Transverse colon (tissue), 4 donors: ENCODE measurements around the gene CEND1. TPM values are rescaled to one million over a fixed set of nuclear protein-coding genes. Genes with fewer than 3 reads are reported as not detected.

Experiments
- DNase-seq: peaks from one replicate; pipeline ENCODE4 v3.0.0-alpha.2; 2019
- H3K27ac ChIP-seq, 4 donors: fragments of 200-600 bp; sonication (generic); 2 replicates each; pipeline ENCODE4 v1.5.1; 2016 to 2018; ENCODE audit warnings: inconsistent platforms in 4 of 4
- H3K27me3 ChIP-seq: fragments of 200-600 bp; sonication (generic); 2 replicates; pipeline ENCODE4 v1.5.1; 2017; ENCODE audit warnings: inconsistent platforms
- H3K36me3 ChIP-seq, 4 donors: fragments of 200-600 bp; sonication (generic); 2 replicates each; pipeline ENCODE4 v1.5.1; 2017 to 2019; ENCODE audit warnings: inconsistent platforms in 4 of 4
- H3K4me1 ChIP-seq, 4 donors: fragments of 200-600 bp; sonication (generic); 2 replicates each; pipeline ENCODE4 v1.5.1; 2017 to 2020; ENCODE audit warnings: inconsistent platforms in 4 of 4
- H3K4me3 ChIP-seq, 4 donors: fragments of 200-600 bp; sonication (generic); 1 replicate in 1 of 4; 2 replicates in 3 of 4; pipeline versions ENCODE4 v1.5.1 to v1.6.1; 2017 to 2019; ENCODE audit warnings: inconsistent platforms in 4 of 4
- H3K9me3 ChIP-seq, 2 donors: fragments of 200-600 bp; sonication (generic); 2 replicates each; pipeline ENCODE4 v1.5.1; 2017 to 2019; ENCODE audit warnings: inconsistent platforms in 2 of 2
- EP300 ChIP-seq: sonication (generic); formaldehyde crosslinking; IDR thresholded peaks from one replicate; pipeline ENCODE4 v1.6.1; 2017; ENCODE audit warnings: antibody characterized with exemption, low read depth
- POLR2A ChIP-seq: fragments of 450-650 bp; IDR thresholded peaks from one replicate; pipeline ENCODE4 v1.6.1; 2016; ENCODE audit warnings: antibody characterized with exemption, mild to moderate bottlenecking, moderate library complexity
- POLR2AphosphoS5 ChIP-seq, 3 donors: sonication (generic); formaldehyde crosslinking; IDR thresholded peaks; one replicate each; pipeline ENCODE4 v1.6.1; 2016; ENCODE audit warnings: antibody characterized with exemption in 3 of 3
- WGBS, 2 donors: methylation state at CpG; one replicate each; pipeline ENCODE4 v1.1.5; 2018; ENCODE audit warnings: low coverage in 1 of 2; 5-methylcytosine and 5-hydroxymethylcytosine counted together
- in situ Hi-C, 4 donors: fragments of 200-750 bp; cut with MboI; loops; one replicate each; pipeline versions ENCODE4 v1.15.0 to v1.15.1; 2017; ENCODE audit warnings: low sequenced_read_pairs in 3 of 4, low pct_ligation_motif_present in 1 of 4, low pct_unique_long_range_greater_than_20kb in 1 of 4
- intact Hi-C: fragments of 100-400 bp; cut with DNase I; formaldehyde crosslinking; loops from one replicate; pipeline ENCODE4 v1.15.1; 2023; ENCODE audit warnings: low total_unique reads
- total RNA-seq, 4 donors: library from RNA; depleted of rRNA; stranded (reverse); fragments of >200 nt; gene quantifications; one replicate each; pipeline ENCODE4 v1.1.0, GENCODE V29; 2016
- TF ChIP-seq, protein P1 (sequence below), 5 experiments: fragments of 200-600 bp in 3 of 5; fragments of 450-650 bp in 2 of 5; sonication (generic) in 3 of 5; IDR thresholded peaks; 1 replicate in 2 of 5; 2 replicates in 3 of 5; pipeline ENCODE4 v1.5.1; 2016 to 2017; ENCODE audit warnings: antibody characterized with exemption in 5 of 5, inconsistent platforms in 3 of 5, mild to moderate bottlenecking in 2 of 5, moderate library complexity in 1 of 5

Gene CEND1
- total RNA-seq, 4 donors from 2014 or later = 0.79 to 1.2 TPM; not detected in 2

DNA sequence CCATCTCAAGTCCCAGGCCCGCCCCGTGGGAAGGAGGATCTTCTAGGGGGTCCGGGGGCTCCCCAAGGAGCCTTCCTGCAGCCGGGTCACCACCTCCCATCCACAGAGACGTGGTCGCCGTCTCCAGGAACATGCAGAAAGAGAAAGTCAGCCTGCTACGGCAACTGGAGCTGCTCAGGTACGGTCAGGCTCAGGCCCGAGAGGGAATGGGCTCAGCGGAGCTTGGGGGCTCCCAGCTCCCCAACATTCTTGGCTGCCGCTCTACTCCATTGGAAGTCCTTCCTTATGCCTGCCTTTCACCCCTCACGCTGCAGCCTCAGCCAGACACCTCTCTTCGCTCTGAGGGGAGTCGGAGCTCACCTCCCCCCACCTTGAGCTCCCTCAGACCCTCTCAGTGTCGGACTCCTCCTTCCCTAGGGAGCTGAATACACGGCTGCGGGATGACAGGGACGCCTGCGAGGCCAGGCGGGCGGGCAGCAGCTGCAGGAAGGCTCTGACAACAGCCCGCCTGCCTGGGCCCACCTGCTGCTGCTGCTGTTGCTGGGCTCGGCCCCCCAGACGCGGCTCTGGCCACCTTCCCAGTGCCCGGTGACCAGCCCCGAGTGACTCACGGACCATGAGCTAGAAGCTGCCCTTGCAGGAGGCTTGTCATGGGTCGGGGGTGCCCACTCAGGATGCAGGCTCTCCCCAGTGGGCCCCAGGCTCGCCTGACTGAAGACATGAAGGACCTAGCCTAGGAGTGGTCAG, 41.4 kb upstream of the CEND1 start:
- H3K36me3 ChIP-seq = no peaks in the 10 kb centered on the region
- no peaks in the 10 kb centered on the region for H3K9me3 ChIP-seq
- H3K27ac ChIP-seq = no peak overlapping the region
- peaks cover 47 to 88% (median 75%) of the 10 kb centered on the region in 4 donors for H3K4me1 ChIP-seq
- 66% methylated on average over 24 of the region's 31 CpGs; no CpG with 5 or more reads in 1 of the 2 donors for WGBS, 2 donors
- DNase-seq = no peak
- intact Hi-C loops = no loop called here
- in situ Hi-C loops = no loop called here
- H3K4me3 ChIP-seq = peak overlapping the region in 2 of 4 donors; percentile 33 to 43
- TF ChIP-seq POLR2AphosphoS5 (IDR thresholded peaks at IDR 0.05) (no peak), EP300 (no peak), POLR2A (no peak)
- TF ChIP-seq, protein P1, sequence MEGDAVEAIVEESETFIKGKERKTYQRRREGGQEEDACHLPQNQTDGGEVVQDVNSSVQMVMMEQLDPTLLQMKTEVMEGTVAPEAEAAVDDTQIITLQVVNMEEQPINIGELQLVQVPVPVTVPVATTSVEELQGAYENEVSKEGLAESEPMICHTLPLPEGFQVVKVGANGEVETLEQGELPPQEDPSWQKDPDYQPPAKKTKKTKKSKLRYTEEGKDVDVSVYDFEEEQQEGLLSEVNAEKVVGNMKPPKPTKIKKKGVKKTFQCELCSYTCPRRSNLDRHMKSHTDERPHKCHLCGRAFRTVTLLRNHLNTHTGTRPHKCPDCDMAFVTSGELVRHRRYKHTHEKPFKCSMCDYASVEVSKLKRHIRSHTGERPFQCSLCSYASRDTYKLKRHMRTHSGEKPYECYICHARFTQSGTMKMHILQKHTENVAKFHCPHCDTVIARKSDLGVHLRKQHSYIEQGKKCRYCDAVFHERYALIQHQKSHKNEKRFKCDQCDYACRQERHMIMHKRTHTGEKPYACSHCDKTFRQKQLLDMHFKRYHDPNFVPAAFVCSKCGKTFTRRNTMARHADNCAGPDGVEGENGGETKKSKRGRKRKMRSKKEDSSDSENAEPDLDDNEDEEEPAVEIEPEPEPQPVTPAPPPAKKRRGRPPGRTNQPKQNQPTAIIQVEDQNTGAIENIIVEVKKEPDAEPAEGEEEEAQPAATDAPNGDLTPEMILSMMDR (IDR thresholded peaks at IDR 0.05) = no peak
- peaks cover 57% of the 10 kb centered on the region for H3K27me3 ChIP-seq

- 11% methylated on average over 45 of the region's 78 CpGs; no CpG with 5 or more reads in 1 of the 2 donors for WGBS, 2 donors
- in situ Hi-C loops (no loop called here), intact Hi-C loops (loop anchor here (1.0 kb wide), 1 partner anchor 28 kb away; no protein-coding TSS in a partner anchor)
- peaks cover 47 to 89% (median 81%) of the 10 kb centered on the region in 4 donors for H3K4me1 ChIP-seq
- DNase-seq = peak; percentile 84
- peaks cover 65% of the 10 kb centered on the region for H3K27me3 ChIP-seq
- H3K36me3 ChIP-seq = no peaks in the 10 kb centered on the region
- H3K9me3 ChIP-seq = no peaks in the 10 kb centered on the region
- TF ChIP-seq EP300 = no peak
- TF ChIP-seq, protein P1 (IDR thresholded peaks at IDR 0.05) = no peak
- peak in 1 of 3 donors; percentile 74 for TF ChIP-seq POLR2AphosphoS5 (IDR thresholded peaks at IDR 0.05)
- TF ChIP-seq POLR2A = no peak
- H3K4me3 ChIP-seq = peak overlapping the region in 2 of 4 donors; percentile 33 to 43
- peak overlapping the region; percentile 16 to 95 (median 92) for H3K27ac ChIP-seq
These were observed 40.6 kb upstream of the CEND1 start for GRCh38 chr11:830295-831117.

DNA sequence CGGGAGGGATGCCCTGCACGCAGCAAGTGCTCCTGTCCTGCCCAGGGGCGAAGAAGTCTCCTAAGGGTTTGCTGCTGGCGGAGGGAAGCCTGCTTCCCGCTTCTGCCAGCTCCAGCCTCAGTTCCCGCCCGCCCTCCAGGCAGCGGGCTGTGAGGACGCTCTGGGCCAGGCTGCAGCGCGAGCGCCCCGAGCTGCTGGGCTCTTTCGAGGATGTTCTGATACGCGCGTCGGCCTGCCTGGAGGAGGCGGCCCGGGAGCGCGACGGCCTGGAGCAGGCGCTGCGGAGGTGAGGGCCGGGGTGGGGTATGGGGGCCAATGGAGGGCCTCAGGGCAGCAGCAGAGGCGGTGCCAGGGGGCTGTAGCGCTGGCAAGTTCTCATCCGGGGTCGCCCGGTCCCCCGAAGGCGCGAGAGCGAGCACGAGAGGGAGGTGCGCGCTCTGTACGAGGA, 40.0 kb upstream of the CEND1 start:
- TF ChIP-seq POLR2AphosphoS5 (IDR thresholded peaks at IDR 0.05) = peak in 1 of 3 donors; percentile 65
- TF ChIP-seq EP300 = no peak
- TF ChIP-seq POLR2A = no peak
- intact Hi-C loops = loop anchor here (1.0 kb wide), 1 partner anchor 28 kb away; no protein-coding TSS in a partner anchor
- Histone ChIP-seq H3K36me3 (peaks cover 0 to 4% (median 0%) of the 10 kb centered on the region in 4 donors), H3K4me3 (peak overlapping the region in 3 of 4 donors; percentile 6 to 43 (median 33)), H3K27ac (peak overlapping the region; percentile 16 to 95 (median 92)), H3K27me3 (peaks cover 70% of the 10 kb centered on the region), H3K4me1 (peaks cover 46 to 88% (median 81%) of the 10 kb centered on the region in 4 donors), H3K9me3 (no peaks in the 10 kb centered on the region)
- WGBS, 2 donors = 23% methylated on average over 35 of the region's 39 CpGs; no CpG with 5 or more reads in 1 of the 2 donors
- DNase-seq = no peak
- in situ Hi-C loops = no loop called here

DNA sequence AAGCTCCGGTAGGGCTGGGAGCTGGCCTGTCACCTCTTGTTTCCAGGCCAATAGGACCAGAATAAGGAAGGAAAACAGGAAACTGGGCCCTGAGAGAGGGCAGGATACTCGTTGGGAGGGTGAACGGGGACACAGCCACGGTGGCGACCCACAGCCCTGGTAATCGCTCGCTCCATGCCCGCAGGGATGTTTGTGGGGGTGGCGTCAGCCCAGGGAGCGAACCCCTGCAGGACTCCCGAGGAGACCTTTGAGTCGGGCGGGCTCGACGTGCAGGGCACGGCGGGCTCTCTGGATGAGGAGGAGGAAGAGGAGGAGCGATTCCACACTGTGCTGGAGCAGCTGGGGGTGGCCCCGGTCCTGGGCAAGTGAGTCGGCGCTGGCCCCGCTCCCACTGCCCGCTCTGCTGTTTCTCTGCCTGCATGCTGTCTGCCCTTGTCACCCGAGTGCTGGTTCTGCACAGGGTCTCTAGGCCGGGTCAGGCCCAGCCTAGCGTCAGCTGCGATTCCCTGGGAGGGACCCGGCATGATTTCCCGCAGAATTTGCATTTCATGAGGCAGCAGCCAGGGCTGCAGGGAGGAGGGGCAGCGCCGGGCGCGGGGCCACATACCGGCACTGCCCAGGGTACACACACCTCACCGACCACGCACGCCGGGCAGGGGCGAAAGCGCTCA, 39.4 kb upstream of the CEND1 start:
- intact Hi-C loops (no loop called here), in situ Hi-C loops (no loop called here)
- TF ChIP-seq POLR2AphosphoS5 (IDR thresholded peaks at IDR 0.05) (no peak), EP300 (no peak), POLR2A (no peak)
- TF ChIP-seq, protein P1 (IDR thresholded peaks at IDR 0.05) = no peak
- Histone ChIP-seq H3K27ac (peak overlapping the region; percentile 91 to 95 (median 94)), H3K4me1 (peaks cover 40 to 88% (median 80%) of the 10 kb centered on the region in 4 donors), H3K9me3 (no peaks in the 10 kb centered on the region), H3K27me3 (peaks cover 70% of the 10 kb centered on the region), H3K36me3 (peaks cover 0 to 9% (median 0%) of the 10 kb centered on the region in 4 donors), H3K4me3 (peak overlapping the region in 2 of 4 donors; percentile 33 to 43)
- DNase-seq = peak; percentile 58
- WGBS, 2 donors = 51% methylated on average over 34 of the region's 40 CpGs; no CpG with 5 or more reads in 1 of the 2 donors
